Measurements from ENCODE around the gene RND1. TPM values are rescaled to one million over a fixed set of nuclear protein-coding genes. Genes with fewer than 3 reads are reported as not detected.
"Not testable (repeated sequence)": the region's sequence is repeated elsewhere in the genome, so short reads cannot be mapped to it uniquely, and the experiment has no call there.

The RND1 gene
- total and polyA plus RNA-seq, 2 experiments from 2014 or later = 9.3 to 10.4 TPM

GRCh38 chr12:48910196-48910595 is 44.5 kb upstream of the RND1 start:
- Mint-ChIP-seq H3K4me3 (no peak overlapping the region), H3K9me3 (no peaks in the 10 kb centered on the region), H3K27me3 (ENCODE audit: insufficient read depth, low read depth, poor library complexity) (peaks cover 3% of the 10 kb centered on the region), H3K27ac (no peak overlapping the region), H3K4me1 (no peaks in the 10 kb centered on the region), H3K36me3 (ENCODE audit: low read depth) (no peaks in the 10 kb centered on the region; the same call in 2 of the 3 replicates)
- ATAC-seq (no peak), DNase-seq (ENCODE audit: low spot score) (no peak)
- no peaks in the 10 kb centered on the region for H3F3A ChIP-seq (replicated peaks; ENCODE audit: low read depth)
- H3K9me2 ChIP-seq (ENCODE audit: insufficient read depth) = no peaks in the 10 kb centered on the region
- no peaks in the 10 kb centered on the region for H3K4me1 ChIP-seq (ENCODE audit: insufficient read depth)
- H4K20me1 ChIP-seq (replicated peaks; ENCODE audit: insufficient read depth) = no peaks in the 10 kb centered on the region
- no peaks in the 10 kb centered on the region for H3K36me3 ChIP-seq (ENCODE audit: insufficient read depth)
- H3K4me2 ChIP-seq = no peak overlapping the region
- H3K79me2 ChIP-seq (replicated peaks; ENCODE audit: insufficient read depth) = no peaks in the 10 kb centered on the region
- H3K27me3 ChIP-seq (ENCODE audit: insufficient read depth) = no peaks in the 10 kb centered on the region
- no peak overlapping the region for H3K4me3 ChIP-seq
- H2AFZ ChIP-seq = no peak overlapping the region
- no peak for TF ChIP-seq EZH2phosphoT487 (IDR thresholded peaks at IDR 0.05; ENCODE audit: unreplicated experiment)
- TF ChIP-seq POLR2AphosphoS5 (IDR thresholded peaks at IDR 0.05; ENCODE audit: low read depth) = no peak
- H3K27ac ChIP-seq (ENCODE audit: low read depth) = no peak overlapping the region

GRCh38 chr12:48909698-48910097 is 44.0 kb upstream of the RND1 start:
- ATAC-seq; H3K27ac Mint-ChIP-seq; H3K27me3 Mint-ChIP-seq (ENCODE audit: insufficient read depth, low read depth, poor library complexity); H3K4me3 Mint-ChIP-seq; DNase-seq (ENCODE audit: low spot score); H3K4me1 ChIP-seq (ENCODE audit: insufficient read depth); H3K9me3 Mint-ChIP-seq; H3K9me2 ChIP-seq (ENCODE audit: insufficient read depth); H3K27ac ChIP-seq (ENCODE audit: low read depth); H3K36me3 ChIP-seq (ENCODE audit: insufficient read depth); H3K4me1 Mint-ChIP-seq; H4K20me1 ChIP-seq (replicated peaks; ENCODE audit: insufficient read depth); H3K4me2 ChIP-seq; H3K4me3 ChIP-seq; H3K79me2 ChIP-seq (replicated peaks; ENCODE audit: insufficient read depth); H3K27me3 ChIP-seq (ENCODE audit: insufficient read depth); H2AFZ ChIP-seq; H3F3A ChIP-seq (replicated peaks; ENCODE audit: low read depth); H3K36me3 Mint-ChIP-seq (ENCODE audit: low read depth): not testable (repeated sequence)

- 0 out of 2 replicates have a peak, but pooled peaks cover 3% of the 10 kb centered on the region for H3F3A ChIP-seq (replicated peaks; ENCODE audit: low read depth)
- no peaks in the 10 kb centered on the region for H3K79me2 ChIP-seq (replicated peaks; ENCODE audit: insufficient read depth)
- ATAC-seq = no peak
- no peaks in the 10 kb centered on the region for H3K4me1 Mint-ChIP-seq
- H3K27ac ChIP-seq (ENCODE audit: low read depth) = no peak overlapping the region
- H3K4me3 ChIP-seq = no peak overlapping the region
- H3K4me2 ChIP-seq = no peak overlapping the region
- no peak overlapping the region for H3K27ac Mint-ChIP-seq
- H3K36me3 Mint-ChIP-seq (ENCODE audit: low read depth) = no peaks in the 10 kb centered on the region
- no peaks in the 10 kb centered on the region for H3K9me3 Mint-ChIP-seq
- 0 out of 2 replicates have a peak, but pooled peaks cover 2% of the 10 kb centered on the region for H3K4me1 ChIP-seq (ENCODE audit: insufficient read depth)
- H3K36me3 ChIP-seq (ENCODE audit: insufficient read depth) = no peaks in the 10 kb centered on the region
- no peak overlapping the region for H3K4me3 Mint-ChIP-seq
- no peak overlapping the region for H2AFZ ChIP-seq
- no peaks in the 10 kb centered on the region for H4K20me1 ChIP-seq (replicated peaks; ENCODE audit: insufficient read depth)
- no peak for DNase-seq (ENCODE audit: low spot score)
- no peaks in the 10 kb centered on the region for H3K9me2 ChIP-seq (ENCODE audit: insufficient read depth)
- no peaks in the 10 kb centered on the region for H3K27me3 ChIP-seq (ENCODE audit: insufficient read depth)
- peaks cover 3% of the 10 kb centered on the region for H3K27me3 Mint-ChIP-seq (ENCODE audit: insufficient read depth, low read depth, poor library complexity)
- no peak for TF ChIP-seq EZH2phosphoT487 (IDR thresholded peaks at IDR 0.05; ENCODE audit: unreplicated experiment)
- TF ChIP-seq CTCF (conservative IDR thresholded peaks at IDR 0.05; ENCODE audit: low read depth in 2 of 2) = no peak
- no peak for TF ChIP-seq ZNF331 (CRISPR knock-in tag; IDR thresholded peaks at IDR 0.05; ENCODE audit: low read depth)
- TF ChIP-seq STAT1 (IDR thresholded peaks at IDR 0.05; ENCODE audit: unreplicated experiment) = no peak
- TF ChIP-seq ZNF462 (CRISPR knock-in tag; IDR thresholded peaks at IDR 0.05) = no peak
- TF ChIP-seq POLR2AphosphoS5 (IDR thresholded peaks at IDR 0.05; ENCODE audit: low read depth) = no peak
These were observed 41.6 kb upstream of the RND1 start for GRCh38 chr12:48907245-48907644.
